GM12878 (cell line): ENCODE data around the gene HLA-DMA. TPM values are rescaled to one million over a fixed set of nuclear protein-coding genes. Genes with fewer than 3 reads are reported as not detected.

Source experiments
- ASH2L ChIP-seq: fragments of 300-600, 200-600 bp; sonication (generic); IDR thresholded peaks from 2 replicates; pipeline ENCODE4 v1.6.1; 2017; ENCODE audit warnings: low read depth, mild to moderate bottlenecking, borderline replicate concordance
- ATF7 ChIP-seq: fragments of 450-650 bp; IDR thresholded peaks from 2 replicates; pipeline ENCODE4 v1.6.1; 2016; ENCODE audit warnings: low read depth, mild to moderate bottlenecking
- BCL3 ChIP-seq: IDR thresholded peaks from 2 replicates; pipeline ENCODE4 v1.6.1; 2011; ENCODE audit warnings: borderline replicate concordance, low read depth, mild to moderate bottlenecking, moderate library complexity, low read length; ENCODE audit not compliant: insufficient read depth, poor library complexity, severe bottlenecking
- CHD1 ChIP-seq: IDR thresholded peaks from 2 replicates; pipeline ENCODE4 v1.6.1; 2012; ENCODE audit warnings: low read depth, low read length, improper control_type of control experiment
- KDM1A ChIP-seq: fragments of 200-600 bp; sonication (generic); IDR thresholded peaks from 2 replicates; pipeline ENCODE4 v1.6.1; 2016; ENCODE audit warnings: borderline replicate concordance
- LARP7 ChIP-seq: fragments of 450-650 bp; IDR thresholded peaks from 2 replicates; pipeline ENCODE4 v1.6.1; 2017; ENCODE audit warnings: mild to moderate bottlenecking
- NFXL1 ChIP-seq: fragments of 450-650 bp; IDR thresholded peaks from 2 replicates; pipeline ENCODE4 v1.6.1; 2017; ENCODE audit warnings: antibody characterized with exemption, mild to moderate bottlenecking, borderline replicate concordance
- NFYA ChIP-seq: IDR thresholded peaks from 2 replicates; pipeline ENCODE4 v1.6.1; 2011; ENCODE audit warnings: low read depth, mild to moderate bottlenecking, low read length, improper control_type of control experiment, borderline replicate concordance
- NR2C2 ChIP-seq: IDR thresholded peaks from 2 replicates; pipeline ENCODE4 v1.6.1; 2011; ENCODE audit warnings: borderline replicate concordance, low read depth; ENCODE audit not compliant: control insufficient read depth, insufficient read length
- POLR2A ChIP-seq: IDR thresholded peaks from 2 replicates; pipeline ENCODE4 v1.6.1; 2011; ENCODE audit warnings: low read depth, mild to moderate bottlenecking, low read length
- POLR2AphosphoS5 ChIP-seq: IDR thresholded peaks from 2 replicates; pipeline ENCODE4 v1.6.1; 2011; ENCODE audit warnings: mild to moderate bottlenecking, low read length, inconsistent platforms
- SIX5 ChIP-seq: IDR thresholded peaks from 2 replicates; pipeline ENCODE4 v1.6.1; 2011; ENCODE audit warnings: mild to moderate bottlenecking, low read depth, low read length, moderate library complexity; ENCODE audit not compliant: severe bottlenecking
- SMC3 ChIP-seq: IDR thresholded peaks from 2 replicates; pipeline ENCODE4 v1.6.1; 2011; ENCODE audit warnings: low read length, improper control_type of control experiment, borderline replicate concordance
- SPI1 ChIP-seq: IDR thresholded peaks from 2 replicates; pipeline ENCODE4 v1.6.1; 2011; ENCODE audit warnings: low read depth, mild to moderate bottlenecking, low read length, moderate library complexity, borderline replicate concordance; ENCODE audit not compliant: insufficient read depth
- SRF ChIP-seq, 2 experiments: IDR thresholded peaks; 2 replicates each; pipeline ENCODE4 v1.6.1; 2011; ENCODE audit warnings: low read depth in 2 of 2, low read length in 2 of 2, mild to moderate bottlenecking in 1 of 2, moderate library complexity in 1 of 2
- STAT3 ChIP-seq: IDR thresholded peaks from 2 replicates; pipeline ENCODE4 v1.6.1; 2011; ENCODE audit warnings: low read depth, low read length, improper control_type of control experiment
- TCF7 ChIP-seq: IDR thresholded peaks from 2 replicates; pipeline ENCODE4 v1.6.1; 2014; ENCODE audit warnings: antibody characterized with exemption, borderline replicate concordance
- YBX1 ChIP-seq: fragments of 450-650 bp; IDR thresholded peaks from 2 replicates; pipeline ENCODE4 v1.6.1; 2016; ENCODE audit warnings: antibody characterized with exemption
- YY1 ChIP-seq: IDR thresholded peaks from 2 replicates; pipeline ENCODE4 v1.6.1; 2011; ENCODE audit warnings: low read depth, mild to moderate bottlenecking, low read length
- ZBED1 ChIP-seq: IDR thresholded peaks from 2 replicates; pipeline ENCODE4 v1.6.1; 2016; ENCODE audit warnings: borderline replicate concordance
- polyA plus RNA-seq, 11 experiments: library from polyadenylated mRNA; depleted of rRNA in 4 of 11; unstranded in 6 of 11; stranded (reverse) in 5 of 11; fragments of >200 nt; fragmentation: Nextera tagmentation in 4 of 11; fragmentation: Illumina TruSeq in 1 of 11; extraction: Ambion mirVana in 4 of 11; extraction: Trizol in 1 of 11; gene quantifications; 1 replicate in 1 of 11; 2 replicates in 10 of 11; pipeline versions ENCODE4 v1.2.1 to v1.2.3, GENCODE V29; 2011 to 2016; ENCODE audit warnings: inconsistent platforms in 2 of 11, missing spikeins in 2 of 11, low read depth in 1 of 11
- total RNA-seq, 4 experiments: library from RNA; depleted of rRNA in 3 of 4; stranded (reverse); fragments of >200 nt in 3 of 4; fragmentation: Illumina TruSeq in 1 of 4; extraction: Trizol in 1 of 4; gene quantifications; 2 replicates each; pipeline versions ENCODE4 v1.2.1 to v1.2.3, GENCODE V29; 2013 to 2021
- TF ChIP-seq, protein P1 (sequence below): fragments of 450-650 bp; formaldehyde crosslinking; IDR thresholded peaks from 2 replicates; pipeline ENCODE4 v1.4.0; 2020; ENCODE audit warnings: mild to moderate bottlenecking, moderate library complexity
- TF ChIP-seq, protein P2 (sequence below): IDR thresholded peaks from 2 replicates; pipeline ENCODE4 v1.6.1; 2012; ENCODE audit warnings: low read length, inconsistent platforms
- TF ChIP-seq, protein P3 (sequence below): fragments of 450-650 bp; IDR thresholded peaks from 2 replicates; pipeline ENCODE4 v1.6.1; 2017; ENCODE audit warnings: mild to moderate bottlenecking, low read depth, inconsistent platforms; ENCODE audit not compliant: poor library complexity, severe bottlenecking

HLA-DMA gene
- total and polyA plus RNA-seq, 10 of the 15 experiments (the other 5 are each of a cell fraction or from before 2014, with no cell fraction given) = 177 to 552 (median 309) TPM

- TF ChIP-seq, protein P1, sequence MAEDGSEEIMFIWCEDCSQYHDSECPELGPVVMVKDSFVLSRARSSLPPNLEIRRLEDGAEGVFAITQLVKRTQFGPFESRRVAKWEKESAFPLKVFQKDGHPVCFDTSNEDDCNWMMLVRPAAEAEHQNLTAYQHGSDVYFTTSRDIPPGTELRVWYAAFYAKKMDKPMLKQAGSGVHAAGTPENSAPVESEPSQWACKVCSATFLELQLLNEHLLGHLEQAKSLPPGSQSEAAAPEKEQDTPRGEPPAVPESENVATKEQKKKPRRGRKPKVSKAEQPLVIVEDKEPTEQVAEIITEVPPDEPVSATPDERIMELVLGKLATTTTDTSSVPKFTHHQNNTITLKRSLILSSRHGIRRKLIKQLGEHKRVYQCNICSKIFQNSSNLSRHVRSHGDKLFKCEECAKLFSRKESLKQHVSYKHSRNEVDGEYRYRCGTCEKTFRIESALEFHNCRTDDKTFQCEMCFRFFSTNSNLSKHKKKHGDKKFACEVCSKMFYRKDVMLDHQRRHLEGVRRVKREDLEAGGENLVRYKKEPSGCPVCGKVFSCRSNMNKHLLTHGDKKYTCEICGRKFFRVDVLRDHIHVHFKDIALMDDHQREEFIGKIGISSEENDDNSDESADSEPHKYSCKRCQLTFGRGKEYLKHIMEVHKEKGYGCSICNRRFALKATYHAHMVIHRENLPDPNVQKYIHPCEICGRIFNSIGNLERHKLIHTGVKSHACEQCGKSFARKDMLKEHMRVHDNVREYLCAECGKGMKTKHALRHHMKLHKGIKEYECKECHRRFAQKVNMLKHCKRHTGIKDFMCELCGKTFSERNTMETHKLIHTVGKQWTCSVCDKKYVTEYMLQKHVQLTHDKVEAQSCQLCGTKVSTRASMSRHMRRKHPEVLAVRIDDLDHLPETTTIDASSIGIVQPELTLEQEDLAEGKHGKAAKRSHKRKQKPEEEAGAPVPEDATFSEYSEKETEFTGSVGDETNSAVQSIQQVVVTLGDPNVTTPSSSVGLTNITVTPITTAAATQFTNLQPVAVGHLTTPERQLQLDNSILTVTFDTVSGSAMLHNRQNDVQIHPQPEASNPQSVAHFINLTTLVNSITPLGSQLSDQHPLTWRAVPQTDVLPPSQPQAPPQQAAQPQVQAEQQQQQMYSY (CRISPR knock-in tag) = no peak
- TF ChIP-seq LARP7 (no peak; the same call in 1 of the 2 replicates), STAT3 (no peak), TCF7 (no peak; the same call in 1 of the 2 replicates), POLR2AphosphoS5 (no peak; the same call in 1 of the 2 replicates), NR2C2 (no peak), CHD1 (no peak), POLR2A (peak; percentile 52; the same call in 1 of the 2 replicates), SMC3 (no peak), ASH2L (no peak), KDM1A (no peak), YBX1 (no peak), SPI1 (peak; percentile 30; the same call in 1 of the 2 replicates), NFYA (no peak), ATF7 (peak; percentile 62), SIX5 (peak; percentile 1), SRF (IDR thresholded peaks at IDR 0.05; ENCODE audit: low read depth in 2 of 2, low read length in 2 of 2) (no peak), YY1 (peak; percentile 69), ZBED1 (0 out of 2 replicates have a peak, but pooled peaks have one; percentile 66), BCL3 (peak; percentile 69), NFXL1 (no peak)
- TF ChIP-seq, protein P2, sequence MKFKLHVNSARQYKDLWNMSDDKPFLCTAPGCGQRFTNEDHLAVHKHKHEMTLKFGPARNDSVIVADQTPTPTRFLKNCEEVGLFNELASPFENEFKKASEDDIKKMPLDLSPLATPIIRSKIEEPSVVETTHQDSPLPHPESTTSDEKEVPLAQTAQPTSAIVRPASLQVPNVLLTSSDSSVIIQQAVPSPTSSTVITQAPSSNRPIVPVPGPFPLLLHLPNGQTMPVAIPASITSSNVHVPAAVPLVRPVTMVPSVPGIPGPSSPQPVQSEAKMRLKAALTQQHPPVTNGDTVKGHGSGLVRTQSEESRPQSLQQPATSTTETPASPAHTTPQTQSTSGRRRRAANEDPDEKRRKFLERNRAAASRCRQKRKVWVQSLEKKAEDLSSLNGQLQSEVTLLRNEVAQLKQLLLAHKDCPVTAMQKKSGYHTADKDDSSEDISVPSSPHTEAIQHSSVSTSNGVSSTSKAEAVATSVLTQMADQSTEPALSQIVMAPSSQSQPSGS = peak; percentile 77
- TF ChIP-seq, protein P3, sequence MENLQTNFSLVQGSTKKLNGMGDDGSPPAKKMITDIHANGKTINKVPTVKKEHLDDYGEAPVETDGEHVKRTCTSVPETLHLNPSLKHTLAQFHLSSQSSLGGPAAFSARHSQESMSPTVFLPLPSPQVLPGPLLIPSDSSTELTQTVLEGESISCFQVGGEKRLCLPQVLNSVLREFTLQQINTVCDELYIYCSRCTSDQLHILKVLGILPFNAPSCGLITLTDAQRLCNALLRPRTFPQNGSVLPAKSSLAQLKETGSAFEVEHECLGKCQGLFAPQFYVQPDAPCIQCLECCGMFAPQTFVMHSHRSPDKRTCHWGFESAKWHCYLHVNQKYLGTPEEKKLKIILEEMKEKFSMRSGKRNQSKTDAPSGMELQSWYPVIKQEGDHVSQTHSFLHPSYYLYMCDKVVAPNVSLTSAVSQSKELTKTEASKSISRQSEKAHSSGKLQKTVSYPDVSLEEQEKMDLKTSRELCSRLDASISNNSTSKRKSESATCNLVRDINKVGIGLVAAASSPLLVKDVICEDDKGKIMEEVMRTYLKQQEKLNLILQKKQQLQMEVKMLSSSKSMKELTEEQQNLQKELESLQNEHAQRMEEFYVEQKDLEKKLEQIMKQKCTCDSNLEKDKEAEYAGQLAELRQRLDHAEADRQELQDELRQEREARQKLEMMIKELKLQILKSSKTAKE = no peak
These were observed 7.7 kb downstream of the HLA-DMA start (continued) for GRCh38 chr6:32945108-32945760.
